Measurements from ENCODE around the gene KCNK1.
A peak's percentile ranks its signal among the peaks of the same experiment; 100 is the strongest.

KCNK1 gene

DNA sequence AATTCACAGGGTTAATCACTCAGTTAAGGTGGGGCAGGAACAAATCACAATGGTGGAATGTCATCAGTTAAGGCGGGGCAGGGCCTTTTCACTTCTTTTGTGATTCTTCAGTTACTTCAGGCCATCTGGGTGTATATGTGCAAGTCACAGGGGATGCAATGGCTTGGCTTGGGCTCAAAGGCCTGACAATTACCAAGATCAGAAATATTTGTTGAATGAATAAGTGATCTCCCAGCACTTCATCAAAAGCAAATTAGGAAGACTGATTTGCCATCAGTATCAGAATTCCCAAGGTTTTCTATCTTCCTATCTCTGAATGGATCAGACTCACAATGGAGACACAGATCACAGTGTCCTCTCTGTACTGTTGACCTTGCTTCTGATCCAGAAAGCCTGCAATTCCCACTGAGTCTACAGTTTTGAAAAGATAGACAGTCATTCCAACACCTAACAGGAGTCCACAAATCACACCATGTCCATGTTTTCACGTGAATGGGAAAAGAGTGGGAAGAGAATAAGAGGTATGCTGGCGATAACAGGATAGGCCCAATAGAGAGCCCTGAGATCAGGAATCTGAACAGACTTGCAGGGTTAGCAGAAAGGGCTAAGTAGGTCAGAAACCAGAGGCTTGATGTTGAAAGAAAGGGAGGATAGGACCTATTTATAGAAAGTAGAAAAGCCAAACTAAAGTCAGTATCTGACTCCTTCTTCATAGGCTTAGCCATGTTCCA lies 75.3 kb downstream of the KCNK1 start:
- TF ChIP-seq, protein P1, sequence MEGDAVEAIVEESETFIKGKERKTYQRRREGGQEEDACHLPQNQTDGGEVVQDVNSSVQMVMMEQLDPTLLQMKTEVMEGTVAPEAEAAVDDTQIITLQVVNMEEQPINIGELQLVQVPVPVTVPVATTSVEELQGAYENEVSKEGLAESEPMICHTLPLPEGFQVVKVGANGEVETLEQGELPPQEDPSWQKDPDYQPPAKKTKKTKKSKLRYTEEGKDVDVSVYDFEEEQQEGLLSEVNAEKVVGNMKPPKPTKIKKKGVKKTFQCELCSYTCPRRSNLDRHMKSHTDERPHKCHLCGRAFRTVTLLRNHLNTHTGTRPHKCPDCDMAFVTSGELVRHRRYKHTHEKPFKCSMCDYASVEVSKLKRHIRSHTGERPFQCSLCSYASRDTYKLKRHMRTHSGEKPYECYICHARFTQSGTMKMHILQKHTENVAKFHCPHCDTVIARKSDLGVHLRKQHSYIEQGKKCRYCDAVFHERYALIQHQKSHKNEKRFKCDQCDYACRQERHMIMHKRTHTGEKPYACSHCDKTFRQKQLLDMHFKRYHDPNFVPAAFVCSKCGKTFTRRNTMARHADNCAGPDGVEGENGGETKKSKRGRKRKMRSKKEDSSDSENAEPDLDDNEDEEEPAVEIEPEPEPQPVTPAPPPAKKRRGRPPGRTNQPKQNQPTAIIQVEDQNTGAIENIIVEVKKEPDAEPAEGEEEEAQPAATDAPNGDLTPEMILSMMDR (IDR thresholded peaks at IDR 0.05; ENCODE audit: insufficient read depth, low read depth, low read length, missing control alignments) = no peak
- no peak for DNase-seq (ENCODE audit: low read depth)
- H3K4me3 ChIP-seq (ENCODE audit: low read depth, low read length) = no peak overlapping the region

DNA sequence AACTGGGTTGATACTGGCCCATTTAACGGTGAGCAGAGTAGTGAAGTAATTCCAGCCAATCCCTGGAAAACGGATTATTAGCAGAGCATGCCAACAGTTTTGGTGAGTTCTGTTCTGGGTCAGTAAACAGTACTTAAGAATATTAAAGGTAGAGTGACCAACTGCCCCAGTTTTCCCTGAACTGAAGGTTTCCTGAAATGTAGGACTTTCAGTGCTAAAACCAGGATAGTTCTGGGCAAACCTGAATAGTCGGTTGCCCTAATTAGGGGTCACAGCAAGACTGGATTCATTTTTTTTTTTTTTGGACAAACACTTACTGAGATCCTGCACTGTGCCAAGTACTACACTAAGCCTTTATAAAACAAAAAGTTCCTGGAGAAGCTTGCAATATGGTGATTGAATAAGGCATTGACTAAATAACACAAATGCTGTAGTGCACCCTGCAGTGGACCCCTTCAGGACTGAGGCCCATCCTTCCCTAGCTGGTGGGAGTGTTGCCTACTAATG lies 75.9 kb downstream of the KCNK1 start:
- H3K4me3 ChIP-seq (ENCODE audit: low read depth, low read length) = no peak overlapping the region
- TF ChIP-seq, protein P1 (IDR thresholded peaks at IDR 0.05; ENCODE audit: insufficient read depth, low read depth, low read length, missing control alignments) = no peak
- no peak for DNase-seq (ENCODE audit: low read depth)

DNA sequence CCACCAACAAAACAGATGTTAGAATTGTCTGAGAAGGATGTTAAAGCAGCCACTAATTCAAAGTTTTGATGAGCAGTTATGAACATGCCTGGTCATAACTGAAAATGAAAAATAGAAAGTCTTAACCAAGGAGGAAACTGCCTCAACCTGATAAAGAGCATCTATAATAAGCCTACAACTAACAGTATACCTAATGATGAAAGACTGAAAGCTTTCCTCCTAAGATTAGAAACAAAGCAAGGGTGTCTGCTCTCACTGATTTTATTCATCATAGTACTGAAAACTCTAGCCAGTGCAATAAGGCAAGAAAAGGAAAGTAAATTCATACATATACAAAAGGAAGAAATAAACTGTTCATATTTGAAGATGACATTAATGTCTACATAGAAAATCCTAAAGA lies 82.0 kb downstream of the KCNK1 start:
- DNase-seq (ENCODE audit: low read depth) = peak; percentile 63
- TF ChIP-seq, protein P1 (IDR thresholded peaks at IDR 0.05; ENCODE audit: insufficient read depth, low read depth, low read length, missing control alignments) = no peak
- H3K4me3 ChIP-seq (ENCODE audit: low read depth, low read length) = no peak overlapping the region

DNA sequence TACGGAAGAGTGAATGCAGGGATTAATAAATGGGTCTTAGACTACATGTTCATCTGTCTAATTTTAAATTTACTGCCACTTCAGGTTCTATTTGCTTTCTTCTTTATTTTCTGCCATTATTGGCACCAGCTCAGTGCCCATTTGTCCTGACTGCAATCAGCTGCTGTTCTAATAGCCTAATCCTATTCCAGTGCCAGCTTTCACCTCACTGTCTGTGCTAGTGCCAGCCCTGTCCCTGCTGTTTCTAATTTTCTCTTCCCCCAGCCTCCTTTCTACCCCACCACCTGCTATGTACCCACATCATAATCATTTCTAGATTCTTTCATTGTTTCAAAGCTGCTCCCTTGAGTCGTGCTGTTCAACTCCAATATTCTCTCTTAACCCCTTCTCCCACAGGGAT lies 86.4 kb downstream of the KCNK1 start:
- no peak for DNase-seq (ENCODE audit: low read depth)
- TF ChIP-seq, protein P1 (IDR thresholded peaks at IDR 0.05; ENCODE audit: insufficient read depth, low read depth, low read length, missing control alignments) = no peak
- H3K4me3 ChIP-seq (ENCODE audit: low read depth, low read length) = no peak overlapping the region

DNA sequence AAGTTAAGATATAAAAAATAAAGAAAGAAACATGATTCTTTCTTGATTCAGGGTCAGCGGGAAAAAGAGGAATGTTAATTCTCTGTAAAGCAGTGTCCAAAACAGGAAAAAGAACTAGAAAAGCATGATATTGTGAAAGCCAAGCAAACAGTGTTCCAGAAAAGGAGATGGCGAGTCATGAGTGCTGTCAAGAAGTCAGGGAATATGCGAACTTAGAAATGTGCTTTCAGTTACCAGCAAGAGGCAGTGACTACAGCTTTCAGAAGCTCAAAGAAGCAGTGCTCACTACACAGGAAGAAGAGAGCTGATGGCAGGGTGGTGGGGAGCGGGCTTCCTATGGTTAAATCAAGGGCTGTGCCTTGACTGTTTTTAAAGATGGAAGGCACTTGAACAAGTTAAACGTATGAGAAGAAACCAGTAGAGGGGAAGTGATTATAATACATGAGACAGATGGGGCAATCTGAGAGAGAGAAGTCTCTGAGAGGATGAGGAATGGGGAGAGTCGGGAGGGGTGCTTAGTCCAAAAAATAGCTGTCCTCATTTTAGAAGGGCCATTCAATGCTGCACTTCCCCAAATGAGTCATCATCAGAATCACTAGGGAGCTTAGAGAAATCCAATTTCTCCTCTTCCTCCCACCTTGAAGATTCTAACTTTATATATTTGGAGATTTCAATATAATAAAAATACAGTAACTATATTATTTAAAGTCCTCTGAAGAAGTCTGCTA lies 90.4 kb downstream of the KCNK1 start:
- TF ChIP-seq, protein P1 (IDR thresholded peaks at IDR 0.05; ENCODE audit: insufficient read depth, low read depth, low read length, missing control alignments) = no peak
- peak; percentile 4 for DNase-seq (ENCODE audit: low read depth)
- H3K4me3 ChIP-seq (ENCODE audit: low read depth, low read length) = no peak overlapping the region

DNA sequence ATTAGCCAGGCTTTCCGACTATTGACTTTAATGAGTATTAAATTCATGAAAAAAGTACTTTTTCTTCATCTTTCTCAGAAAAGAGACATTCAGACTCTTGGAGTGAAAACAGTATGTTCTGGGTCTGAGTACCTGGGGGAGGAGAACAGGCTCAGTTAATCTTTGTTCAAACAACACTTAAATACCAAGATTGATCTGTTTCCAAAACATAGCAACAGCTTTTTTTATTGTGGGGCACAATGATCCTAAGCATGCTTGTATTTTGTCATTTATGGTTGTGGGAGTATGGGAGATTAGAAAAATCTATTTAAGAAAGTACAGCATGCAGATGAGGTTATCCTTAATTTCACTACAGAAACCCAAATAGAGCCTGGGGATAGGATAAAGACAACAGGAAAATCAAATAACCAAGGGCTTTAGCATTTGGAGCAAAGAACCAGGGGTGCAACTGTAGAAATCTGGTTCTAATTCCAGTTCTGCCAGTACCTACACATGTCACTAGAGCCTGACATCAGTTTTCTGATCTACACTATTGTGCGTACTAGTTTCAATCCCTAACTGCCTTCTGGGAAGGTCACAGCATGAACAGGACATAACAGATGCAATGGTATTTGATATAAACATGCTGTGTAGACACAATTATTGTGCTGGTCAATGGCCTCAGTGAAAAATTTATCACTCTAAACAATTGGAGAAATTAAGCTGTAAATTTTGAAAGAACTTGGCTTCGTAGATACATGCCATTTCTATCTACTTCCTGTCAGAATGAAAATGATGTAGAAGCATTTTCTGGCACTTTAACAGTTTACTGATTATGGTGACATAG lies 91.2 kb downstream of the KCNK1 start:
- no peak overlapping the region for H3K4me3 ChIP-seq (ENCODE audit: low read depth, low read length)
- no peak for DNase-seq (ENCODE audit: low read depth)
- TF ChIP-seq, protein P1 (IDR thresholded peaks at IDR 0.05; ENCODE audit: insufficient read depth, low read depth, low read length, missing control alignments) = no peak

Data from GM12865 (cell line).